ENCODE measurements around the gene CACNA1I. TPM values are rescaled to one million over a fixed set of nuclear protein-coding genes. Genes with fewer than 3 reads are reported as not detected.

Gene CACNA1I
- total RNA-seq, 1 donor from 2014 or later, result 0.10 TPM

DNA sequence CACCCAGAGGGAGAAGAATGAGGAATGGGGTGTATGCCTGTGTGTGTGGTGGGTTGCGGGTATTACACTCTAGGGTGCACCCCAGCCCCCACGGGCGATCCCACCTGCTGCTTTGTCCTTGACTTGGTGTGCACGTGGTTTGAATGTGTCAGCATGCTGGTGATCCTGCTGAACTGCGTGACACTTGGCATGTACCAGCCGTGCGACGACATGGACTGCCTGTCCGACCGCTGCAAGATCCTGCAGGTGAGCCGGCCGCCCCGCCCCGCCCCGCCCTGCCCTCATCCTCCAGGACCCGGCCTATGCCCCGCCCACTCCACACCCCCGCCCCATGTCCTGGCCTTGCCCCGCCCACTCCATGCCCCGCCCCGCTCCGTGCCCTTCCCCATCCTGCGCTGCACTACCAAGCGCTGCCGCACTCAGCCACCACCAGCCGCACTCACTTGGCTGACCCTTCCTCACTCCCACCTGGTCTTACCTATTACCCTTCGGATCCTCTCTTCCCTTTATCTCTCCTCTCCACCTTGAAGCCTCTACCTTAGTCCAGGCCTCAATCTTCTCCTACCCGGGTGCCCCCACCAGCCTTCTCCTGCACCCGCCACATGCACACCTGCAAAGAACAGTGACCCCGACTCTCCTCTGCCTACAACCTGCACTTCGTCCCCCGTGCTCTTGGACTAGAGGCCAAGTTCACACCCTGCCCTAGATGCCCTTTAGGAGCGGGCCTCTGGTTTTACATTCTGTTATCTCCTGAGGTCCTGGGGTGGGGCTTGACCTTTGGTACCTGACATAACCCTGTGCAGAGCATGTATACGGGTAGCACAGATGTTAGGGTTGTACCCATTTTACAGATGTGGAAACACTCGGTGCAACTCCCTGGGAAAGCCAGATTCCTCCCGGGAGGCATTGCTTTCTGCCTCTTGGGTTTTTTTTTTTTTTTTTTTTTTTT is 27.7 kb downstream of the CACNA1I start:
- peak; percentile 22 for DNase-seq

DNA sequence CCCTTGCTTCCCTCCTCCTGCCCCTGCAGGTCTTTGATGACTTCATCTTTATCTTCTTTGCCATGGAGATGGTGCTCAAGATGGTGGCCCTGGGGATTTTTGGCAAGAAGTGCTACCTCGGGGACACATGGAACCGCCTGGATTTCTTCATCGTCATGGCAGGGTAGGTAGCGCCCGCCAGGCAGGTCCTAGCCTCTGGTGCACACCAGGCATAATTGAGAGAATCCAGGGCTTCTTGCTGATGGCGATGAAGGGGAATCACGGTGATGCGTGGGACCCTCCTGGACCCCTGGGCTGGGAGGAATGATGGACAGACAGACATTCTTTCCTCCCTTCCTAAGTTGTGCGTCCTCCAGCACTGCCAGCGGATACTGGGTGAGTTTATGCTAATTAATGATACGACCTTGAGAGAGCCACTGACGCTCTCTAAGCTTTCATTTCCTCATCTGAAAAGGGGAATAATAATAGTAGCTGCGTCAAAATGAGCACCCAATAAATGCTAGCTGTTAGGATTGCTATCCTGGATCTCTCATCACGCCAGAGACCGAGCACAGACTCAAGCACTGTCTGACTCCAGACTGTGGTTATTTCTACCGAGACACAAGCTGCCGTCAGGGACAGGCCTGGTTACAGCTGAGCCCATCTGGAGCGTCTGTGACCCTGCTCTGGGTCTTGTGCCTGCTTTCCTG is 30.1 kb downstream of the CACNA1I start:
- DNase-seq, result no peak

DNA sequence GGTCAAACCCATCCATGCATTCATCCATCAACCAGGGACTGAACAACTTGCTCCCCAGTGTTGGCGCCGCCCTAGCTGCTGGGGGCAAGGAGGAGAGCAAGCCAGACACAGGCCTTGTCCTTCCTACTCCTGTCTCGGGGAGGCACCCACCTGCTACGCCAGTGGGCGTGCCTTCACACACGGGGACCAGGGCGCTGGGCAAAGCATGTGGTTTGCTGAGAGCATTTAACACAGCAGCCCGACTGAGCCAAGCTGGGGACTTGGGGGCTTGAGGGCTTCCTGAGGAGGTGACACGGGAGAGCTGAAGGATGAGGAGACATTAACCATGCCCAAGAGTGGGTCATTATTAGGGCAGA is 30.6 kb downstream of the CACNA1I start:
- DNase-seq, result no peak

DNA sequence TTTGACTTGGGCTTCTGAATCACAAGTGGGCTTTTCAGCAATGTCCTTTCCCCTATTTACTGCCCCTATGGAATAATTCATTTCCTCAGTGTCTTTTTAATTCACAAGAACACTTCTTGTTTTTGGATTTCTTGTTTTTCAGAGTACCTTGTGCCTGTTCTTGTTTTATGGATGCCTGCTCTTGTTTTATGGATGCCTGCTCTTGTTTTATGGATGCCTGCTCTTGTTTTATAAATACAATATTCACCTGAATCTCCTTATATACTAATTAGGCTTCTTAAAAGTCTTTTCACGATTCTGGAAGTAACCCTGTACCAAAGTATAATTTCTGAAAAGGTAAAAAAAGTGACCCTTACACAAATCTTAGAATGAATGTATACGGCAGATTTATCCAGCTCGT is 32.8 kb downstream of the CACNA1I start:
- DNase-seq, result no peak

DNA sequence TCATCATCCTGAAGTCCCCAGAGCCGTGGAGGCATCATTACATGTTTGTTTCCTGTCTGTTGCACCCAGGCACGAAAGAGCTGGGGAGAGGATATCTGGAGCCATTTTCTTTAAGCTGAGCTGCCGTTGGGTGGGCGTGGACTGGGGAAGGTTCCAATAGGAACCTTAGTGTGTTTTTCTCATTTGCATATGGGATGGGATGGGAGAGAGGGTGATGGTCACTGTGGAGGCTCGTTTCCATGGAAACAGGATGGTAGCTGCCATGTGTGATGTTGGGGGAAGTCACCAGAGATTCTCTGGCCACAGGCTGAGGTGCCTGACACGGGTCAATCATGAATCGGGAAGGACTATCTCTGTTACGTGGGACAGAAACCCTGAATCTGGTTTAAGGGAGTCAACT is 39.7 kb downstream of the CACNA1I start:
- no peak for DNase-seq

DNA sequence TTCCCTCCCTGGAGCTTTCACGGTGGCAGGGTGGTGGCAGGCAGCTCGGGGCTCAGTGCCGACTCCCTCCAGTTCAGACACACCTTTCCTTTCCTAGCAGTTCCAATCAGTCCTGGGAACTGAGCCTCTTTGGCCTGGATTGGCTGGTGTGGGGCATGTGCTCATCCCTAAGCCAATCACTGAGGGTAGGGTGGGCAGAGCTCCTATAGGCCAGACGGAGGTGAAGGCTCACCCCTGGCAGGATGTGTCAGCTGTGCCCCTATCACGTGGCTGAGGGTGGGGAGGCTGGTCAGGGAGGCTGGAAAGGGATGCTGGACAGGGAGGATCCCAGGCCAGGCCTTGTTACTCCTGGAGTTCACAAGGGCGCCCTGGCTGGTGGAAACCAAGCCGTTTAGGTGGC is 40.2 kb downstream of the CACNA1I start:
- DNase-seq, result no peak

DNA sequence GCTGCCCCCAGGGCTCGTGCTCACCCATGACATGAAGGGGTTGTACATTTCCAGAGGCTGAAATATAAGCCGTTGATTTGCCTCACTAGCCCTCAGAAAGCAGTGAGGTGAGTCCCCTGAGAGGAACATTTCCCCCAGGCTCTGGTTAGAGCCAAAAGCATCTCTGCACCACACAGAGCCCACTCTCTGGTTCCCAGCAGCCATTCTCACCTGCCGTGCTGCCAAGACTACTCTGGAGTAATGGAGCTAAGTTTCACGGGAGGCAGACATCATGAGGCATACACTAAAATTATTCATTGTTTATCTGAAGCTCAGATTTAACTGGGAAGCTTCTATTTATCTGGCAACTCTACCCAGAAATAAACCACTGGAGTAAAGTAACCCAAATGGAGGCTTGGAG is 40.8 kb downstream of the CACNA1I start:
- DNase-seq, result no peak

DNA sequence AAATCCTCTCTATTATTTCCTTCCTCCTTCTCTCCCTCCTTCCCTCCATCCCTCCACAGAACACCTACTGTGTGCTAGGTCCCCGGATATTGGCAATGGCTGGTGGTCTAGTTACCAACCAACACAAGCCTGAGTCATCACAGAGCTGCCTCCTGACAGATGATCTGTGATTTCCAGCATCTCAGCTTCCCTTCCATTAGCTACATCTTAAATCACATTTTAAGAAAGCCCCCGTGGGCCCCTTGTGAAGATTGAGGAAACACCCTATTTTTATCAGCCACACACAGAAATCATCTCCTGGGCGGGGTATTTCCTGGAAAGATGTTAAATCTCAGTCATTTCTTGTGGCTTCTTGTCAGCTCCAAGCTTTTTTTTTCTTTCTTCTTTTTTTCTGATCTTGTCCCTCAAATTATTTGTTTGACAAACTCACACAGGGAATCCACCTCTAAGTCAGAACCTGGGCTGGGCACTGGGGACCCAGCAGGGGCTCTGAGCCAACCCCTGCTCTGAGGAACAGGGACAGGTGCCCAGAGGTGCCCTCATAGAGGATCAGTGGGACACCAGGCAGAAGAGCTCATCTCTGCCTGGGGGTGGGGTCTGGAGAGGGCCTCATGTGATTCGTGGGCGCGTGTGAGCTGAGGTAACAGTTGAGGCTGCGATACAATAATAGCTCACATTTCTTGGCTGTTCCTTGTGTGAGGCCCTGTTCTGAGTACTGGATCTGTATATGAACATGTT is 42.4 kb downstream of the CACNA1I start:
- no peak for DNase-seq

DNA sequence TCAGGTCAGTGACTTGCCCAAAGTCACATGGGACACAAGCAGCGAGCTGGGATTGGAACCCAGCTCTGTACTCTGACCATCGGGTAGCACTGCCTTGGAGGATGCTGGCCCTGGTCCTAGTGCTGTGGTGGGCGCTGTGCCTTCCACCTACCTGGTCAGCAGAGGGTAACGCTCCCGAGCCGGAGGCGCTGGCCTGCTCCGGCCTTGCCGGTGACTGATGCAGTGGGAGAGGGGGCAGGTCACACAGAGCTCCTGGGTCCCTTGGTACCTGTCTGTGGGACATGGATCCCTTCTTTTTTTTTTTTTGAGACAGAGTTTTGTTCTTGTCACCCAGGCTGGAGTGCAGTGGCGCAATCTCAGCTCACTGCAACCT is 43.0 kb downstream of the CACNA1I start:
- no peak for DNase-seq

DNA sequence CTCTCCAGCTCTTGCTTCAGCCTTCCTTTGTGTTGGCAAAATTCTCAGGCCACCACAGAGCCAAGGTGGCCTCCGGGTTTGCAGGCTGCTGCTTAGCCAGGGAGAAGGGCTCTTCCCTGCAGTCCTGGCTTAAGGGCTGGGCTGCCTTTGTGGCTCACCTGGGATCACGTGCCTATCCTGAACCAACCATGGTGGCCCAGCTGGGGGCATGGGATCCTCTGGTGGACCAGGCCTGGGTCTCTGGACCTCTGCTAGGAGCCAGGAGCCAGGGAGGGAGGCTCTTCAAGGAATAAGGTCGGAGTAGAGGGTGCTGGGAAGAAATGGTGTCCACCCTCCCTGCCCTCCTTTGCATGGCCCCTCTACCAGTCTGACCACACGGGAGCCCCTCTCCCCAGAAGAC is 43.9 kb downstream of the CACNA1I start:
- no peak for DNase-seq

DNA sequence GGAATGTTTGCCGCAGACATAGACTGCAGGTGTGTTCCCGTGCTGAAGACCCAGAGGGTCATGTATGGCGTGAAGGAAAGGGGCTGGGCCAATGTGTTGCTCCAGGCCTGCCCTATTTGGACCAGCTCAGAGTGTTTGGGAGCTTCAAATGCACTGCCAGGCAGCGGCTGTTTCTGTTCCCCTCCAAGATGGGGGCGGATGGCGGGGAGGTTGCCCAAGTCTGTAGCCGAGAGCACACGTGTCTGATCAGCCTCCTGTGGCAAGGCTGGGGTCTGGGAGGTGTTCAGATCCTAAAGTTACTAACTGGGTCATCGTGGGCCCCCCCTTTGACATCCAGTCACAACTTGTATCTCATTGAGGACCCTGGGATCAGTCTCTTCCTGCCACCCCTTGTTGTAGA is 45.5 kb downstream of the CACNA1I start:
- no peak for DNase-seq

DNA sequence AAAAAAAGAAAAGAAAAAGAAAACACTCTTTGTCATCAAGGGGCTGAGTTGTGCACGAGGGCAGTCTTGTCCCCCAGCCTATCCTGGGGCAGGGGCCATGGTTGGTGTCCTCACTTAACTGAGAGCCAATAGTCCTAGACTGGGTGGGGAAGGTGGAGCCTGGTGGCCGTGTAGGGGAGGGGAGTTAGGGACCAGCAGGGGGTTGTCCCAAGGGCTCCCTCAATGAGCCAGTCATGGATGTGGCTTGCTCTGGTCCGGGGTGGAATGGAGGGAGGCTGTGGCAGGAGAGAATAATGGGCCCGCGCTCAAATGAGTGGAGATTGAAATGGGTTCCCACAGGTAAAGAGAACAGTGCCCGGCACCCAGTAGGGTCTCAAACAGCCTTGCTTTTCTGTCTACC is 46.2 kb downstream of the CACNA1I start:
- no peak for DNase-seq

DNA sequence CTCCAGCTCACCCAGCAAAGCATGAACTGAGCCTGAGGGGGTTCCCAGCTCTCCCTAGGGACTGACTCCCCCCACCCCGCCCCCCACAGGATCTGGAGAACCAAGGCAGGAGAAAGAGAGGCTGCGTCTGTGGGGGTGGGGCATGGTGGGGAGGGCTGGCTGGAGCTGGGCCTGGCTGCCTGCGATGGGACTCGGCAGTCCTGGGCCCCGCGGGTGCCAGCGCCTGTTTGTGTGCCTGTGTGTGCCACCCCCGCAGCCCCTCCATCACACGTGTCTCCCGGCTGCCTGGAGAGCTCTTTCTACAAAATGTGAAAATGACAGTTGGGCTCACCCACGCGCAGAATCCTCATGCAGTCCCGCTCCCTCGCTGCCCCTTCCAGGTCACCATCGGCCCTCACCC is 46.8 kb downstream of the CACNA1I start:
- DNase-seq, result no peak

DNA sequence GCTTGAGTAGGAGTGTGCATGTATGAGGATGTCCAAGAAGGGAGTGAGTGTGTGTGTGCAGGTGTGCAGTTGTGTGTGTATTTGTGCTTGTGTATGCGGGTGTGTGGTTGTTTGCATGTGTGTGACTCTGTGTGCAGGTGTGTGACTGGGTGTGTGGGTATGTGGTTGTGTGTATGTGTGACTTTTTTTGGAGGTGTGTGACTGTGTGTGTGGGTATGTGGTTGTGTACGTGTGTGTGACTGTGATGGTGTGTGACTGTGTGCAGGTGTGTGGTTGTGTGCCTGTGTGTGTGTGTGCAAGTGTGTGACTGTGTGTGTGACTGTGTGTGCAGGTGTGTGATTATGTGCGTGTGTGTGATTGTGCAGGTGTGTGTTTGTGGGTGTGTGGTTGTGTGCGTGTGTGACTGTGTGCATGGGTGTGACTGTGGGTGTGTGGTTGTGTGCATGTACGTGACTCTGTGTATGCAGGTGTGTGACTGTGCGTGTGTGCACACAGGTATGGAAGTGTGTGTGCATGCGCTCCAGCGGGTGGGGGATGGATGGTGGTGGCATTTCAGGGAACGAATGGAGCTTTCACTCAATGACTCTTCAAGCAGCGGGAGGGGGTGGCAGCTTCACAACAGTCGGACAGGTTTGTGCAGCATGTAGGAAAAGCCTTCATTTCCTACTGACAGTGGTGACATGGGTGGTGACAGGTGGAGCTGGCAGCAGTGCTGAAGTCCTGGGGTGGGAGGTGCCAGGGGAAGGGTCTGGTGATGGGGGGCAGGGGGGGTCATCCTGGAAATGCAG is 47.6 kb downstream of the CACNA1I start:
- no peak for DNase-seq

DNA sequence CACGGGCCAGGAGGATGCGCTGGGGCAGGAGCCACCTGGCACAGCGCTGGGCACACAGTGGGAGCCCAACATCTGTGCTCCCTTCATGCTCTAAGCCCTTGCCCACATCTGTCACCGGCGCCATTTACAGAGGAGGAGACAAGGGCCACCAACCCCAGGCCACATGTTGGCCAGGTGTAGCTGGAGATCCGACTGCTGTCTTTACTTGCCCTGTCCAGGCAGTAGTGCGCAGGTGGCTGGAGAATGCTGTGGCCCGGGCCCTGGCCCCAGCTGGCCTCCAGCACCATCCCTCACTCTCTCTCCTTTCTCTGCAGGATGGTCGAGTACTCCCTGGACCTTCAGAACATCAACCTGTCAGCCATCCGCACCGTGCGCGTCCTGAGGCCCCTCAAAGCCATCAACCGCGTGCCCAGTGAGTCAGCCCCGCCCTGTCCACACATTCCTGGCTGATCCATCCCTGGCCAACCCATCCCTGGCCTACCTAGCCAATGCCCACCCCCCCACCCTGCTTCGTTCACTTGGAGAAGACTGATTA is 48.5 kb downstream of the CACNA1I start:
- no peak for DNase-seq

DNA sequence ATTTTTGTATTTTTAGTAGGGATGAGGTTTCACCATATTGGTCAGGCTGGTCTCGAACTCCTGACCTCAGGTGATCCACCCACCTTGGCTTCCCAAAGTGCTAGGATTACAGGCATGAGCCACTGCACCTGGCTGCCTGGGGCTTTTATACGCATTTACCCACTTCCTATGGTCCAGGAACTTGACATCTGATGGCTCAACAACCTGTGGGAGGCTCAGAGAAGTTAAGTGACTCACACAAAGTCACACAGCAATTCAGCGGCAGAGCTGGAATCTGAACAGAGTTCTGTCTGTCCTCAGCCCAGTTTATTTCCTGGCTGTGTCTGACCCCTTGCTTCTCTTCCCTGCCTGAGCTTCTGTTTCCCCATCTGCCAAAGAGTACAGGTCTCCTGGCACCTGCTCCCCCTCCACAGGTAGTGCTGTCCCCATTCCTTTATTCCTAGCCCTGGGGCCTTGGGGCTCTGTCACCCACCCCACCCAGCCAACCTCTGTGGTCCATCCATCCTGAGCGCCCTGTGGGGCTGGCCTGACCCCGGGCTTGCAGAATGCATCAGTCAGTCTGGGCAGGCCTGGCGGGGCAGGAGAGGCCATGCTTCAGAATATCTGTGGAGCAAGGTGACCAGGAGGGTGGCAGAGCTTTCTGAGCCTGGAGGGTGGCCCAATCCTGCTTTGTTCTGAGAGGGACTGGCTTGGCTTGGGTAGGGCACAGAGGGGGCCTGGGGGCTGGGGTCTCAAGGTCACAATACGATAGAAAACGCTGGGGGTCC is 50.6 kb downstream of the CACNA1I start:
- no peak for DNase-seq

DNA sequence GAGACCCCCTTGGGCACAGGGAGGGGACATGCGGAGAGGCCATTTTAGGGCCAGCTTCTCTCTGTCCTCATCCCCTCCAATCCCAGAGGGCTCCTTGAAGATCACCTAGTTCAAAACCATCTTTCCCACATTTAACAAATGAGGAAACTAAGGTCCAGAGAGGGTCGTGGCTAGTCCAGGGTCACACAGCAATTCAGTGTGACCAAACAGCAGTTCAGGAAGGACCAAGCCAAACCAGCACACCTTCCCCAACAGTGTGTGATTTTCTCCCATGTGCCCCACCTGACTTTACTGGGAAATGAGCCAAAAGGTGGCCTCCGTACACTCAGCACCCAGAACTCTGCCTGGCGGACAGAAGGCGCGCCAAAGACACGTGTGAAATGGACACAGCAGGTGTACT is 51.3 kb downstream of the CACNA1I start:
- DNase-seq, result no peak

DNA sequence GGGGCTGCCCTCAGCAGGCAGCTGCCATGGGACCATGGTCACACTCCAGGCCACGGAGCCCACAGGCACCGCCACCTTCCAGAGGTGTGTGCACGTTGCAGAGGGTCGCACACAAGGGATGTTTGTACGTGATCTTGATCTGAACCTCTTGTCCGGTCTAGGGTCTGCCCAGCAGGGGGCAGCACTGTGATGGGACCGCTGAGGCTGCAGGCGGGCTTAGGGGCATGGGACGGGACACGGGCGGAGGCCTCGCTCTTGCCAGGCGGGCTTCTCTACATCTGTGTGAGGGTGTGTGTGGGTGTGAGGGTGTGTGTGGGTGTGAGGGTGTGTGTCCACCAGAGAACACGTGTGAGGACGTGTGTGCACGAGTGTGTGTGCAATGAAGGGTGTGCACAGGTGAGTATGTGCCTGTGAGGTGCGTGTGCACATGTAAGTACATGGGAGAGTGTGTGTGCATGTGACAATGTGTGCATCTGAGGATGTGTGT is 52.4 kb downstream of the CACNA1I start:
- peak; percentile 72 for DNase-seq

DNA sequence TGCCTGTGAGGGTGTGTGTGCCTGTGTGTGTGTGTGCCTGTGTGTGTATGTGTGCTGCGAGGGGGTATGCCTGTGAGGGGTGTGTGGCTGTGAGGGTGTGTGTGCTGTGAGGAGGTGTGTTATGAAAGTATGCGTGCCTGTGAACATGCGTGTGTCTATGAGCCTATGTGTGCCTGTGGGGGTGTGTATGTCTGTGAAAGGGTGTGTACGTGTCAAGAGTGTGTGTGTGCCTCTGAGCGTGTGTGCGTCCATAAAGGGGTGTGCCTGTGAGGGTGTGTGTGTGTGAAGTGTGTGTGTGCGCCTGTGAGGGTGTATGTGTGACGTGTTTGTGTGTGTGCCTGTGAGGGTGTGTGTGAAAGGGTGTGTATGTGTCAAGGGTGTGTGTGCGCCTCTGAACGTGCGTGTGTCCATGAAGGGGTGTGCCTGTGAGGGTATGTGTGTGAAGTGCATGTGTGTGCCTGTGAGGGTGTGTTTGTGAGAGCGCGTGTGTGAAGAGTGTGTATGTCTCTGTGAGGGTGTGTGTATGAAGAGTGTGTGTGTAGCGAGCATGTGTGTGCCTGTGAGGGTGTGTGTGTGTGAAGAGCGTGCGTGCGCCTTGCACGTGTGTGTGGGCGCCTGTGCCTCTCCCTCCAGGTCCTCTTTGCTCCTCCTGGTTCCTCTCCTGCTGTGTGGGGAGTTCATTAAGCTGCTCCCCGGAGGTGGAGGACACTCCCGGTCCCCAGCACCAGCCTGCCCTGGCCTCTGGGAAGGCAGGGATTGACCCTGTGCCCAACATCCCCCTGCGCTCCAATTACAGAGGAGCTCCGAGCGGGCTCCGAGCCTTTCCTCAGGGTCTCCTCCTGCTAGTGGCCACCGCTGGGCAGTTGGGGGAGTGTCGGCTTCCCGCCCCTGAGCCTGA is 53.3 kb downstream of the CACNA1I start:
- DNase-seq, result no peak

DNA sequence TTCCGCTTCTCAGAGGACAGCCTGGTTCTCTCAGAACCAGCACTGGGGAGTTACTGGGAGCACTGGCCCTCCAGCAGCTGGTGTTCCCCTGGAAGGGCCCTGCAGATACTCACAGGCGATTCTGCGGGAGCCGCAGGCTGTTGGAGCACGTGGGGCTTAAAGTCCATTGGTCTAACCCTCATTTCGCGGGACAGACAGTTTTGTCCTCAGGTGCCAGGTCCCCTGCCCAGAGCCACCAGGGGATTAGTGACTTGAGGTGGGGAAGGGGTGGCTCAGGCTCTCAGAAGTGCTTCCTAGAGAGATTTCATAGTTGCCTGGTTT is 53.9 kb downstream of the CACNA1I start:
- DNase-seq, result no peak

Measured in tongue (tissue), 2 donors.